ENCODE data around the gene CAPN14.

The CAPN14 gene

DNA sequence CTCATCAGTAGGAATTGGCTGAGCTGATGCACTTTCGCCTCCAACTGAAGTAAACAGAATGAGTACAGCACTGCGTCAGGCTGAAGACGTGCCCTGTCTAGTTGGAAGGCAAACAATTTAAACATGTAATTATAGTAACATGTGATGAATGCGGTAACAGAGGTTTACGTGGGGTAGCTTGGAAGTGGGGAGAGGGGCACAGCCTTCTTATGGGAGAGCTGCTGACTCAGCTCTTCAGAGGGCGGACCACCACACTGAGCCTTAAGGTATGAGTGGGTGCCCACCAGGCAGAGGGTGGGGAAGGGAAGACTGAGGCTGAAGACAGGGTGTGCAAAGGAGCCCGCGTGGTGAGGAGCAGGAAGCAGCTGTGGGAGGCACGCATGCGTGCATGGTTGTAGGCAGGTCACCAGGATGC, 10.4 kb upstream of the CAPN14 start:
- no peak for FAIRE-seq
- DNase-seq (ENCODE audit: low spot score): no peak

DNA sequence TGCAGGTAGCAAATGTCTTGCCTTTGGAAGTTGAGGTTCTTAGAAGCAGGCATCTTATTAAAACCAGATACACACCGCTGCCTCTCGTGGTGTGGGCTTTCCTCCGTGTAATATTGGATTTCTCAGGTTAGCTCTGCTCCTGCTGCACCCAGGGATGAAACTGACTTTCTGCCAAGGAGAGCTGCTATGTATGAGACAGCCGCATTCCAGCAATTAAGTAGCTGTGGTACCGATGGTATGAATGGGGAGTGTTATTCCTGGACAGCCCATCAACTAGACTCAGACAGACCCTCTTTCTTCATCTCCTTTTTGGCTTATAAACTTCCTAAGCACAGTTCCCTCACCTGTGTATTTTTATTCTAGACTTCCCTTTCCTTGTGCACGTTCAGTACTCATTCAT, 9.8 kb upstream of the CAPN14 start:
- no peak for FAIRE-seq
- no peak for DNase-seq (ENCODE audit: low spot score)

DNA sequence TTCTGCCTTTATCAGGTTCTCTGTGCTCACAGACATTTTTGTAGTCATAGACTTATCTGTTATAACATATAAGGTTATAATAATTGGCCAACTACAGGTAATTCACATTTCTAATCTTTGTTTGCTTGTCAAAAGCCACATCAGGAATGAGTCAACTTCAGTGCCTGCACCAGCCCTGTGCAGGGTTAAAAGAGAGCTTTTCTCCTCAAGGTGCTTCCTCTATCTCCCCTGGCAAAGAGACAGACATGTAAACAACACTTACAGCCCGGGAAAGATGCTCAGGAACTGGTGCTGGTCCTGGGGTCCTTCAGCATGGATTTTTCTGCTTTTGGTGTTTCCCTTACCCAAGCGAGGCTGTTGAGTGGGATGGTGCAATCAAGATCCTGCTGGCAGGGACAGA, 9.0 kb upstream of the CAPN14 start:
- FAIRE-seq (no peak), DNase-seq (ENCODE audit: low spot score) (no peak)

DNA sequence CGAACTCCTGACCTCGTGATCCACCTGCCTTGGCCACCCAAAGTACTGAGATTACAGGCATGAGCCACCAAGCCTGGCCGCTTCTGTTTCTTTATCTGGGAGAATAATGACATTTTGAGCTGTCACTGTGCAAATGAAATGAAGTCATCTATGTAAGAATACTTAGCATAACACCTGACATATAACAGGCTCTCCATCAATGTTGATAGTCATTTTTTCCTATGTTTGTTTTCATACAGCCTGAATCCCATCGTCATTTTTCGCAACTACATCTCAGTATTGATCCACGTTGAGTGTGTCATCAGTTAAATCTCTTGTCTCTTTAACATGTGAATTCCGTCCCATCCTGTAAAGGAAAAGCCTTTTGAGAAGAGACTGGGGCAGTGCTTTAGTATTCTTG, 6.4 kb upstream of the CAPN14 start:
- no peak for FAIRE-seq
- DNase-seq (ENCODE audit: low spot score): no peak

DNA sequence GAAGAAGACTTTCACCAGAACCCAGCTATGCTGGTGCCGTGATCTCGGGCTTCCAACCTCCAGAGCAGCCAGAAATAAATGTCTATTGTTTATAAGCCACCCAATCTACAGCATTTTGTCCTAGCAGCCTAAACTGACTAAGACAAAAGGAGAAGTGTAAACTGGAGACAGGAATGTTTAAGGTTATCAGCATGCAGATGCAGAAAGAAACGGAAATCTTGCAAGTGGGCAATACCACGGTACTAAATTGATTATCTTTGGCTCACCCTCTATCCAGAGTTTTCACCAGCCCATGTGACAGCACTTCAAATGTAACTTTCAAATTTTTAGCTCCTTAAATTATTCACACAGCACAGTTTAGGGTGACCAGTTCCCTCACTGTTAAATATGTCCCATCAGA, 5.7 kb upstream of the CAPN14 start:
- FAIRE-seq: no peak
- no peak for DNase-seq (ENCODE audit: low spot score)

DNA sequence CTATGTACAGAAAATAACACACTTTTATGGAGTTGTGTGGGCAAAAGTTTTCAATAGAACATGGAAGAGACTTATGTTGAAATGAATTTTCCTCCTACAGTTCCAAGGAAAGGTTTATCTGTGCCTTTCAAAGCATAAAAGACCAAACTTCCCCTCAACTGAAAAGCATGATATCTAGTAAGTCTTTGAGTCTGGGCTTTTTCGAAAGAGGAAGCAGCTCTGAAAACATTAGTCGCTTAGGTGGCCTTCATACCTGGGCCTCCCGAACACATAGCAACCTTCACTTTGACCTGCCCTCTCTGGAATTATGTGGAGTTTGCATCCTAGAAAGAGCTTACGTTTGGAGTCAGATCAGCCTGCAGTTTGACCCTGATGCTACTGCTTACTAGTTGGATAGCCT, 4.8 kb upstream of the CAPN14 start:
- FAIRE-seq (no peak), DNase-seq (ENCODE audit: low spot score) (no peak)

DNA sequence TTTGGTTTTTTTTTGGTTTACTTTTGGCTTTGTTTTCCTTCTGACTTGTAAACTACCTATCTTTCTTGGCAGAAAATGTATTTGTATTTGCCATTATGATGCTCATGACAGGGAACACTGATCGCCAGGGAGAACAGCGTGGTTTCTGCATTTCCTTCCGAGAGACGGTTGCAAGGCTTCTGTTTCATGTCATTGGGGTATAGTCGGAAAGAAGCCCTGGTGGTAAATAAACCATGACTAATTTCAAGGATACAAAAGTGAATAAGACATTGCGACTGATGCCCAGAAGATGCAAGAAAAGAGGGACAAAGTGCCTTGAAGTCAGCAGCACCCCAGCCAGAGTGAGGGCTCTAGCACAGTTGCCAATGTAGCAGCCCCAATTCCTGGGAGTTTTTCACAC, 4.2 kb upstream of the CAPN14 start:
- no peak for FAIRE-seq
- no peak for DNase-seq (ENCODE audit: low spot score)

DNA sequence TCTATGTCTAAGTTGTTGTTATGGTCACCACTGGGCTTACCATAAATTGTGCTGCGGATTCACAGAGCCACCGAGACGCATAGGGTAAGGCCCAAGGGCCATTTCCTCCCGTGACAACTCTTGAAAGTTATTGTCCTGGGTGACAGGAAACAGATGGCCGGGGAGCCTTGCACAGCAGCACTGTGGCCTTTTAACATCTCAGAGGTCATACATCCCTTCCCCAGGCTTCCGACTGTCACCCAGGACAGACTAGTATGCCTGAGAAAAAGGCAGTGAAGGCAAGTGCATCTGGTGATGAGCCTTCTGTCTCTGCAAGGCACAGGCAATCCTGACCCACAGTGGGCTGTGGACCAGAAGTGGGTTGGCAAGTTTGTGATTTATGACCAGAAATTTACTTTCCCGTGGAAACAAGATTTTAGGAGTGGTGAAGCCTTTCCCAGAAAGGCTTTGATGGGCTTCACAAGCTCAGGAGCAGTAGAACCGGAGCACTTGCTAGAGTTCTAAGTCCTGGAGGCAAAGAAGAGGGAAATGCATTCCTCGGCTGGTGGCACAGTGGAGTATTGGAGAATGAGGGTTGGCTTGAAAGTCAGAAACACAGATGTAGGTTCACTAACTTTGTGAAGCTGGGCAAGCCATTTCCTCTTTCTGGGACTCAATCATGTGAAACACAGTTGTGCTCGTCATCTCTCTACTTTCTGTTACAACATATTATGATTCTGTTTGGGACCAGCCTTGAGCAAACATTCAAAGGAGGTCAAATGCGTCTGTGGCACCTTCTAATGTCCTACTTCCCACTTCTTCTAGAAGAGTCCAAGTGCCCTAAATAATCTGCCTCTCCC, 2.0 kb upstream of the CAPN14 start:
- no peak for FAIRE-seq
- no peak for DNase-seq (ENCODE audit: low spot score)

DNA sequence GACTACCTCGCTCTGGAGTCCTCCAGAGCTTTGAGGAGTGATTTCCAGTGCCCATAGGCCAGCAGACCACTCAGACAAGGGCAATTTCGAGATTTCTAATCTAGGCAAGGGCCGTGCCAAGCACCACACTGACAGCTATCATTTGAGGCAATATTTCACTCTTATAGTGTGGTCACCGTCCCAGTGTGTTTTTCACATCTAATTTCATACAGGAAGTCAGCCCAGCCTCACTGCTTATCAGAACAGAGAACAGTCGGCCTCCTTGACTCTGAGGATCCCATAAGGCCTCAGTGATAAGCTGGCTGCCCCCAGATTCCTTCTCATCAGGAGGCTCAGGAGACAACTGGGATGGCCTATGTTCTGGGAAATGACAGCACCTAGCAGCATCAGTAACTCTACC, 581 bp downstream of the CAPN14 start:
- no peak for FAIRE-seq

DNA sequence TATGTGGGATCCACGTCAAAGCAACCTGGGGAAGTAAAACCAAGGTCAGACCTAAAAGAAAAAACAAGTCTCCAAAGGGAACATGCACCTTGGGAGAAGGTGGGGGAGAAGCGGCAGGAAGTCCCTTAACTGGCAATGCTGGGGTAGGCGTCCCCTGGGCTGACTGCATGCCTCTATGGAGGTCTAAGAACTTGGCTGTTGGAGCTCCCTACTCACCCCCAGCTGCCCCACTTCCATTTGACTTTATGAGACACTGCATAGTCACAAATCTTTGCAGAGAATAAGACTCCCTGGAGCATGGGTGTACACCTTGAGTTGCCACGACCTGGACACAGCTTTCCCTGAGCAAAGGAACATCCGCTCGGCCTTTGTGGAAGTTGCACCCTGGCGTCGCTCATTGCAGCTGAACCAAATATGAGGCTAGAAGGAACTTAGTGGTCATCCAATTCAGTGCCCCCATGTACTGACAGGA, 2.8 kb downstream of the CAPN14 start:
- FAIRE-seq: no peak
- DNase-seq (ENCODE audit: low spot score): no peak

More for the DNA sequence above, 581 bp downstream of the CAPN14 start:
- DNase-seq (ENCODE audit: low spot score): no peak

DNA sequence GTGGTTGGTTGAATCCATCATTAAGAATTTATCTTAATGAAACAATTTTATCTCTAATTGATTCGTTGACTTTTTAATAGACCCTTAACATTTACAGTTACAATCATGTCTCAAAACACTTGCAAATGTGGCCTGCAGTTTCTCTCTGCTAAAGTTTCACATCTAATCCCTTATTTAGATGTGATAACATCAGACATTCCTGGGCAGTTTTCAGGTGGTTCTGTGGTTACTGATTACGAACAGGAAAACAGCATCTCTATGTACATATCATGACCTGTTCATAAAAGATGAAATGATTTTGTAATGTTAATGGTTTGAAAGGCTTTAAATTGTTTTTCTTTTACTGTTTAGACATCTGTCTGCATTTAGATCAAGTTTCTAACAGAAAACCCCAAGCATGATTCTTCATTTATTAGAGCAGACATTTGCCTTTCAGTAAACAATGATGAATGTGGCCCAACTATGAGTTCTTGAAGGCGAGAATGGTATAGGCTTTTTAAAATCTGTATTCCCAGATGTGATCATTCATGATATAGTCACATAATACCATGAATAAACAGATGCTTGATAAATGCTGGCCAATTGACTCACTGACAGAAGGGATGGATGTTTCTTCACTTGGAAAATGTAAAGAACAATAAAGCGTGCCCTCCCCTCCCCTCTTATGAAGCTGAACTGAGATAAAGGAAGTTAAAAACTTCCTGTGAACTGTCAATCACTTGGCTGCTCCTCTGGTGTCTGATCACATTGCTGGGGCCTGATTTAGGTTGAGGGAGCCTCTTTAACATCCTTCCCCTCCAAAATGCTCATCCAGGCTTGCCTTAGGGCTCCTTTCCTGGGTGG, 3.5 kb downstream of the CAPN14 start:
- no peak for FAIRE-seq
- DNase-seq (ENCODE audit: low spot score): no peak

DNA sequence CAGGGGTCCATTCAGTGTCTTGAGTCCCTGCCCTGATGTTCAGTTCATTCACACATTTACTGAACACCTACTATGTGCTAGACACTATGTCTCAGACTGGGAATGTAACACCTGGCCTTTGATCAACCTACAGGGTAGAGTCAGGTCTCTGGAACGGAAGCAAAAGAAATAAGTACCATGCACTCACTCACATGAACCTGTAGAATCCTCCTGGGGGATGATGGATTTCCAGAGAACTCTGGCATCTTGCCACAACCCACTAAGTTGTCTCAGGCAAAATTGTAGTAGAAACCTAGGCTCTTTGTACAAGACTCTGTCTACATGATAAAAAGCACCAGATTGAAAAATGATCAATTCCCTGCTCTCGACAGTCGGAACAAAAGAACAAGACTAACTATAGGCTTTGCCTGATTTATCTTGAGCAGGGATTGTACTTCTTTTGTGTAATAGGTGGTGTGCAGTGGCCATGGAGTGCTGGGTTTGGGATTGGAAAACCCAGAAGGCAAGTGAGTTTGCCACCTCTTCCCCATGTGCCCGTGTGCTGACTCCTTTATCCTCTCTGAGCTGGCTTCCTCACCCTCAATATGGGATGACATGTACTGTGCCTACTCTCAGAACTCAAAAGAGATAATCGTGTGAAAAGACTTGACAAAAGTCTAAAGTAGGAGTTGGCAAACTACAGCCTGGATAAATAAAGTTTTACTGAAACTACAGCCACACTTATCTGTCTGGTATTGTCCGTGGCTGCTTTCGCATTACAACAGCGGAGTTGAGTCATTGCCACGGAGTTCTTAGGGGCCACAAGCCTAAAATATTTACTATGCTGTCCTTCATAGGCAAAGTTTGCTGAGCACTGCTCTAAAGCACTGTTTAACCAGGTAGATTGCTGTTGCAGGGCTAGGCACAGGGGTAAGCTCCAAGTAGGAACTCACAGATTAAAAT, 4.4 kb downstream of the CAPN14 start:
- no peak for DNase-seq (ENCODE audit: low spot score)
- FAIRE-seq: no peak

DNA sequence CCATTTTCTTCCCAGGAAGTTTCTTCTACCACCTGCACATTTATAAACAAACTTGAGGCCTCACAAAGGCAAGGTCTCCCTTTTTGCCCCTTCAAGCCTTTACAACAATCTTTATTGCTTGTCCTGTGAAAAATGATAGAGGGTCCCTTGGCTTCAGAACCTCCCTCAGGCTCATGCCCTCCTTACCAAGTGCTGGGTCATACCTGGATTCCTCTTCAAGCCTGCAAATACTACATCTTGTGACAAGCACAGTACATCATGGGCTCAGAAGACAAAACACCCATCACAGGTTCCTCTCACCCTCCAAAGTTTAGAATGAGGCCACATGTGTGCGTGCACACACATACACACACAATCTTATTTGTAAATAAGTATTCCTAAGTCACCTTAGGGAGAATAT, 9.1 kb downstream of the CAPN14 start:
- FAIRE-seq (no peak), DNase-seq (ENCODE audit: low spot score) (no peak)

DNA sequence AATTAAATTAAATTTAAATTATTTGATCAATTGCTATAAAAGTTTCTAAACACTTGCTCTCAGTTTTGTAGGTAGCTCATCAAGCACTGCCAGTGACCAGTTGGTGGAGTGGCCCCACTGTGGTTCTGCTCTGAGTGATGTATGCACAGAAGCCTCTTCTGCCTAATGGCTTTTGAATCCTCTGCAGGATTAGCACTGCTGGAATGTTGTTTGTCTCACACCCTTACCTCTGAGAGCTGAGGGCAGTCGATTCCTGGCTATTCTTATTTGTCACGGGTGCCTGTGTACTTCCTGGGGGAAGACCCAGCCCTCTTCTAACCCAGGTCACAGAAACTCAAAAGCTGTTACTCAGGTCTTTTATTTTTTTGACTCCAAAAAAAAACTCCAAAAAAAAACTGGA, 9.5 kb downstream of the CAPN14 start:
- FAIRE-seq (no peak), DNase-seq (ENCODE audit: low spot score) (no peak)

DNA sequence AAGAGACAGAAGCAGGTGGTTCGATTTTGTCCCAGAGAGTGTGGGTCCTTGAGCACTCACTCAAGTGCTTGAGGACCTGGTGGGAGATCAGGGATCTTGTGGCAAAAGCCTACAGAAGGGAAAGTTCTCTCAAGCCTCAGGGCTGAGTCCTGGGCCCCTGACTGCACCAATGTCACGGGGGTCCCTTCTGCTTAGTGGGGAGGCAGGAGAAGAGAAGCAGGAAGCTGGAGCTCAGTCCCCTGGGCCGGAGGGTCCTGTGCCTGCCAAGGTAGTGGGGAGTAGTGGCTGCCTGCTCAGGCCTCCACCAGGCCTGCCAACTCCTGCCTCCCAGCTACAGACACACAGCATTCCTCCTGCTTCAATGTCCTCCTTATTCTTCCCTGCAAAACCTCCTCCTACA, 11.7 kb downstream of the CAPN14 start:
- DNase-seq (ENCODE audit: low spot score): no peak
- FAIRE-seq: no peak

DNA sequence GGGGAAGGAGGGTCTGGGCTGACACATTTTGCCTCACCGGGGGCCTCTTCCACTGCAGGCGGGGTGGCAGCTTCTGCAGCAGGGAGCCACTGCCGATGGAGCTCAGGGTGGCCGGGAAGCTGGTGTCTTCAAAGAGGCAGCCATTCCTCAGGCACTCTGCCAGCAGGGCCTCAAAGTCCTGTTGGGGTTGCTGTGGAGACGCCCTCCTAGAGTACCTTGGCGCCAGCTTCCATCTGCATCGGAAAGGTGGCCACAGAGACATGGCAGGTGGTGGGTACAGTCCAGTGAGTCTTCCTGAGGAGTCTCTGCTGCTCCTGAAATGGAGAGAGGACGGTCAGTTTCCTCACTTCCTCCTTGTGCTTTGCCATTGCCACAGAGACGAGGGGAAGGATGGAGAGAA, 12.1 kb downstream of the CAPN14 start:
- no peak for FAIRE-seq

DNA sequence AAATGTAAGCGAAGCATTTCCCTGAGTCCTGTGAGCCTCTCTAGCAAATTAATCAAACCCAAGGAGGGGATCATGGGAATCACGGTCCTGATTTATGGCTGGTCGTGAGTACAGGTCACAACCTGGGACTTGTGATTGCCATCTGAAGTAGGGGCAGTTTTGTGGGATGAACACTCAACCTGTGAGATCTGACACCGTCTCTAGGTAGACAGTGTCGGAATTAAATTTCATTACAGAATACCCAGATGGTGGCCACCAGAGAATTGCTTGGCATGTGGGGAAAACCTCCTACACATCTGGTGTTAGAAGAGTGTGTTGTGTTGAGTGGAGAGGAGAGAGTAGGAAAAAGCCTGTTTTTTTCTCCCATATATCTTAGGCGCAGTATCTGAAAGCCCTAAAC, 12.5 kb downstream of the CAPN14 start:
- DNase-seq (ENCODE audit: low spot score): no peak
- FAIRE-seq: no peak

More for the DNA sequence above, 12.1 kb downstream of the CAPN14 start:
- DNase-seq (ENCODE audit: low spot score): no peak

DNA sequence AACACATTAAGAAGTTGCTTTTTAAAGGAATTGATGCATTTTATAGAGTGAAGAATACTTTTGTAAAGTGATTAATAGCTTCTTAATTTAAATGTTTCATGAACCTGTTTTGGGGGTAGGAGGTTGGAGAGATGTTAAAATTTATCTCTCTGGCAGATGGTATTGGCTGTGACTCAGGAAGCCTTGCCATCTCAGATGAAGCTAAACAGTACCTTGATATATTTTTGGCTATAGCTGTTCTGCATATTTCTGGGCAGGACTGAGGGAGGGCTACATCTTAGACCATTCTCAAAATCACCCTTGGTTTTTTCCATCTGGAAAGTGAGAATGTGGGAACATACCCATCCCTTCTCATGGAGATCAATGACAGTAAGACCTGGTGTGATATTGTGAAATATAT, 13.4 kb downstream of the CAPN14 start:
- DNase-seq (ENCODE audit: low spot score) (no peak), FAIRE-seq (no peak)

DNA sequence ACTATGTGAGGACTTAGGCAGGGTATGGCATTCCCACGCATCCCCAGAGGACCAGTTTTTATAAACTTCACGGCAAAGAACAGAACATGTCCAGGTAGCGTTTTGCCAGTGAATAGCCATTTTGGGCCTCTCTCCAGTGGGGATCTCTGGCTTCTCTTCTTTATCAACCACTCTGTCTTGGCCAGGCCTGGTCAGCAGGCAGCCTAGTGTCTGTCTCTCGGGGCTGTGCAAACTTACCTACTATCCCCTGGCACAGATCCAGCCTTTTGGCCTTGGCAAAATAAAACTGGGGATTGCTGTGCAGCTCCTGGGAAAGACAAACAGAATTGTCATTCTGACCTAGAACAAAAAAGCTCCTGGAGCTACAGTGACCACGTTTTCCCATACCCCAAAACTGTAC, 14.5 kb downstream of the CAPN14 start:
- DNase-seq (ENCODE audit: low spot score): no peak
- FAIRE-seq: no peak

DNA sequence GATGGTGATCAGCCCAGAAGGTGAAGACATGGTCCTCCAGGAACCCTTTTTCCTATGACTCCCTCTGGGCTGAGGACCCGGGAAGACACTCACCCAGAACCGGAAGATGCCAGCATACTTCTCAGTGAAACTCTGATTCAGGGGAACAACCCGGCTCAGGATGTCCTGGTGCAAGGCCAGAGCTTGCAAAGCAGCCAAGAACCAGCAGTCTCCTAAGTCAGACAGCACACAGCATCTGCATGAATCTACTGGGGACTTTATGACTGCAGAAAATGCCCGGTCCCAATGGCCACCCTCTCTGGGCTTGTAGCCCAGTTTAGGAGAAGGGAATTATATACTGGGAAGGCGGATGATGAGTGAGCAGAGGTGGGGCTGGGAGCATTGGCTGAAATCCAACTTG, 15.3 kb downstream of the CAPN14 start:
- DNase-seq (ENCODE audit: low spot score): no peak
- FAIRE-seq: no peak

DNA sequence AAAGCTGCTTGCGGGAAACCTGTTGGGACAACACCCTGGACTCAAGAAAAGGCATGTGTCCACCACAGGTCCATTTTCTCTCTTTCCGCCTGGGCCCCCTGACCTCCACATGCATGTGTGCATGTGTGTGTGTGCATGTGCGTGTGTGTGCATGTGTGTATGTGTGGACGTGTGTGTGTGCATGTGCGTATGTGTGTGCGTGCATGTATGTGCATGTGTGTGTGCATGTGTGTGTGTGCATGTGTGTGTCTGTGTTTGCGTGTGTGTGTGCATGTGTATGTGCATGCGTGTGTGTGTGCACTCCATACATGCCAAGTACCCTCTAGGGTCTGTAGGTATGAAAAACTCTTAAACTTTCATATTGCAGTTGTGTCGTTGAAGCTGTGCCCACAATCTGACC, 16.3 kb downstream of the CAPN14 start:
- no peak for FAIRE-seq
- DNase-seq (ENCODE audit: low spot score): no peak

DNA sequence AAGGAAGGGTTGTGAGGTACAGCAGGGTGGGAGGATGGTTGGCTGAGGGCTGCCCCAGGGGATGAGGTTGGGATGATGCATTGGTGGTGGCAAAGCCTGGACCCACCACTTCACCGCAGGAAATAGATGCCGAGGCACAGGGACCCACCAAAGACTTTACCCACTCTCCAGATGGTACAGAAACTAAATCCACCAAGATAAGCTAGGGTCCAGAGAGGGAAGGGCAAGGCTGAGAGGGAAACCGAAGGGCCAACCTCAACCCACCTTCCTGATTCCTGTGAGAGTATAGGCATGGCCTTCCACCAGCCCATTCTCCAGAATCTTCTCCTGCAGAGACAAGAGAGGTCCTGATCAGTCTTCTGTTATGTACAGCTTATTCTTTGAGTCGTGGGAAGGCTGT, 18.1 kb downstream of the CAPN14 start:
- no peak for FAIRE-seq
- DNase-seq (ENCODE audit: low spot score): no peak
